HCT116 (cell line): ENCODE measurements around the gene TCERG1L.

Experiments
- CTCF ChIP-seq, 3 experiments: fragments of 200-600 bp in 1 of 3; sonication (generic) in 1 of 3; IDR thresholded peaks in 2 of 3; conservative IDR thresholded peaks in 1 of 3; 2 replicates each; pipeline ENCODE4 v1.5.1; 2012 to 2017; ENCODE audit warnings: low read depth in 2 of 3, low read length in 2 of 3, antibody characterized with exemption in 1 of 3, borderline replicate concordance in 1 of 3, control low read depth in 1 of 3, mild to moderate bottlenecking in 1 of 3, mixed read lengths in 1 of 3, mixed run types in 1 of 3, moderate library complexity in 1 of 3; ENCODE audit not compliant: insufficient read depth in 1 of 3
- EZH2 ChIP-seq: fragments of 200-600 bp; sonication (generic); IDR thresholded peaks from 2 replicates; pipeline ENCODE4 v1.6.1; 2017; ENCODE audit warnings: antibody characterized with exemption, mixed run types
- EZH2phosphoT487 ChIP-seq: fragments of 200-600 bp; IDR thresholded peaks from 2 replicates; pipeline ENCODE4 v1.6.1; 2018; ENCODE audit warnings: antibody characterized with exemption, borderline replicate concordance
- MAX ChIP-seq: IDR thresholded peaks from 2 replicates; pipeline ENCODE4 v1.6.1; 2012
- TCF7L2 ChIP-seq: IDR thresholded peaks from 2 replicates; pipeline ENCODE4 v1.7.0; 2011; ENCODE audit warnings: borderline replicate concordance, inconsistent platforms; ENCODE audit not compliant: insufficient read depth, insufficient read length; ENCODE audit errors: extremely low read depth

- TF ChIP-seq CTCF (IDR thresholded peaks at IDR 0.05 in 2 of 3, conservative IDR thresholded peaks at IDR 0.05 in 1 of 3; ENCODE audit: borderline replicate concordance in 1 of 3, insufficient read depth in 1 of 3, low read depth in 2 of 3, low read length in 2 of 3) (no peak), EZH2phosphoT487 (no peak), EZH2 (no peak), MAX (no peak), TCF7L2 (no peak)
Measured at GRCh38 chr10:131078131-131078881, 233.2 kb downstream of the TCERG1L start.
